NCI-H774 (cell line): ENCODE results near the gene PI4KB.
"Not testable (repeated sequence)": the region's sequence is repeated elsewhere in the genome, so short reads cannot be mapped to it uniquely, and the experiment has no call there.

Source experiments
- DNase-seq: peaks from one replicate; lab custom pipeline; 2025; lab: John Stamatoyannopoulos, UW

Gene PI4KB

DNA sequence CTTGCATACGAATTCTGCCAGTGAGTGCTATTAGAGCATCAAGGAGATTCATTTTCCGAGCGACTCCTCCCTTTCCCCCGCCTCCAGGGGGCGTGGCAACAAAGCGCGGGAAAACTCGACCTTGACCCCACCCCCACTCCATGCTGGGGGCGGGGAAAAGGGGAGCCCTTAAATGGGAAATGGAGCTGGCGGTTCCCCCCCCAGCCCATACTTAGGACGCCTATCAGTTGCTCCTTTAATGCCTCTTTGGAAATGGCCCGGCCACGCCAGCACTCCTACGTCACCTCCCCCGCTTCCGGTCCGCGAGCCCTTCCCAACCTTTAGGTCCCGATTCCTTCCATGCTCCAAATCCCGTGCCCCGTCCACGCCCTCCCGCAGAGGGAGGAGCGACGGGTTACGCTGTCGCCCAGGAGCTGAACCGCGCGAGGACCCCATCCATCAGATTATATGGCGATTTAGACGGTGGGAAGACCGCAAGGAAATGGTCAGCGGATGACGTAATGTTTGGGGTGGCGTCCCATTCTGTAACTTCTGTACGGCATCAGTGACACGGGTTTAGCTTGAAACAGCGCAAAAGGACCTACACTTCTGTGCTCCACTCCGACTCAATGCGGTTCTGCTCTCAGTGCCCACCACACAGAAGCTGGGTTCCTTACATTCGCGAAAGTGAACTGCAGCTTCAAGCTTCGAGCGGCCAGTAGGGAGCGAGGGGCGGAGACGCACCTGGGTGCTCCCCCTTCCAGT, 45.8 kb downstream of the PI4KB start:
- peak; percentile 98 for DNase-seq

DNA sequence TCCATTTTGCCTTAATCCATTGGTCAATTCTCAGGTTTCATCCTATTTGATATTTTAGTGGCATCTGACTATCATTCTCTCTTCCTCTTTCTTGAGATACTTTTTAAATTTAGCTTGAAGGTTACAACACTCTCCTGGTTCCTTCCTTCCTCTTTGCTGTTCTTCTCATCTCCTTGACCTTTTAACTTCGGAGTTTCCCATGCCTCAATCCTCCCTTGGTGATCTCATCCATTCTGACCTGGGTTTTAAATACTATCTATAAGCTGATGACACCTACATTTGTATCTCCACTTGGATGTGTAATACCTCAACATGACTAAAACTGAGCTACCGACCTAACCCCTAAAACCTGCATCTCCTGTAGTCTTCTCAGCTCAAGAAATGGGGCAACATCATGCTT, 50.0 kb downstream of the PI4KB start:
- DNase-seq = no peak

- DNase-seq = not testable (repeated sequence)
Observed at GRCh38 chr1:151275341-151275740, 51.9 kb downstream of the PI4KB start.

- DNase-seq = no peak
Observed at GRCh38 chr1:151273924-151274466, 53.2 kb downstream of the PI4KB start.

- DNase-seq = no peak
Observed at GRCh38 chr1:151267760-151268159, 59.5 kb downstream of the PI4KB start.

DNA sequence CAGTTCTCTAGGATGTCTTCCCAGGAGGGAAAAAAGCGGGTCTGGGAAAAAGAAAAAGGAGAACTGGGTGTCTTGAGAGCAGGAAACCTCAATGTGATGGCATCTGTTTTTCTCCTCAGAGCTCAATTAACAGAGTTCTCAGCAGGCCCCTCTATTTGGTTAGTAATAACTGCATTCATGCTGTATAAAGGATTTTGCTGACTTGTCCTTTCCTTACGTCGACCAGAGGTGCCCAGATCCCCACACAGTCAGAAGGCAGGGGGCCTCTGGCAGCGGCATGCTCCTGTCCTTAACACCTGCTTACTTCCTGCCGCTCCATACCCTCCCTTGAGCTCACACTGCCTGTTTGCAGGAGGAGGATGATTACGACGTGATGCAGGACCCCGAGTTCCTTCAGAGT, 60.4 kb downstream of the PI4KB start:
- DNase-seq = no peak

DNA sequence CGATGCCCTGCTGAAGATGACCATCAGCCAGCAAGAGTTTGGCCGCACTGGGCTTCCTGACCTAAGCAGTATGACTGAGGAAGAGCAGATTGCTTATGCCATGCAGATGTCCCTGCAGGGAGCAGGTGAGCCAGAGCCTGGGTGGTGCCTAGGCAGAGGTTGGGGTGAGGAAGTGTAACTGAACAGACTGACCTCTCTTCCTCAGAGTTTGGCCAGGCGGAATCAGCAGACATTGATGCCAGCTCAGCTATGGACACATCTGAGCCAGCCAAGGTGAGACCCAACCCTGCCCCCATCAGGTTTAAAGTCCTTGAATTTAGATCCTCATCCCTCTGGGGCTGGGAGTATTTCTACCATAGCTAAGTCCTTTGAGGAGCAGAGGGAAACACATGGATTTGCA, 60.9 kb downstream of the PI4KB start:
- DNase-seq = no peak

DNA sequence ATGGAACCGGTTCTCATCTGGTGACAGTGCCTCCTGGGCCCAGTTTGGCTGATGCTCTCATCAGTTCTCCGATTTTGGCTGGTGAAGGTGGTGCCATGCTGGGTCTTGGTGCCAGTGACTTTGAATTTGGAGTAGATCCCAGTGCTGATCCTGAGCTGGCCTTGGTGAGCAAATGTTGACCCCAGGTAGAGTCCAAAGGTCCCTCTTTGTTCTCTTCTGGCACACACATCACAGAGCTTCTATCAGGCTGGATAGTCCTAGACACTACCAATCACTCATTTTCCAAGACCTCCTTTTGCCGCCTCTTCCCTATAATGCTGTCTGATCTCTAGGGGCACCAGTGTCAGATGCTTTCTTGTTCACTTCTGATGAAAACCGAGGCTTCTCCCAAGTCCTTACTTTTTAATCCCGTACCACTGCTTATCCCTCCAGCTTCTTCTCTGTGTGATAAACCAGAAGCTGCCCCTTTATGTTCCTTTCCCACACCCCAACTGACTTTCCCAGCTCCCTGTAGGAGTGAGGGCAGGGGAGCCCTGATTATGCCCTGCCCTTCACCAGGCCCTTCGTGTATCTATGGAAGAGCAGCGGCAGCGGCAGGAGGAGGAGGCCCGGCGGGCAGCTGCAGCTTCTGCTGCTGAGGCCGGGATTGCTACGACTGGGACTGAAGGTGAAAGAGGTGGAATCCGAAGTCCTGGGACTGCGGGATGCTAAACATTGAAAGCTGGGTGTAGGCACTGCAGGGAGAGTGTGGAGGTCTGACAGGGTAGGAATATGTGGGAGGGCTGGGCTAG, 61.6 kb downstream of the PI4KB start:
- no peak for DNase-seq

- DNase-seq = no peak
Observed at GRCh38 chr1:151259351-151259750, 67.9 kb downstream of the PI4KB start.

GRCh38 chr1:151255381-151255780, 71.8 kb downstream of the PI4KB start:
- no peak for DNase-seq

GRCh38 chr1:151254217-151255213, 72.7 kb downstream of the PI4KB start, which contains the start of gene PSMD4:
Gene PSMD4 (plus strand): TSS chr1:151254734. CDS start chr1:151254783, 49 bp downstream.
- peak; percentile 98 for DNase-seq

DNA sequence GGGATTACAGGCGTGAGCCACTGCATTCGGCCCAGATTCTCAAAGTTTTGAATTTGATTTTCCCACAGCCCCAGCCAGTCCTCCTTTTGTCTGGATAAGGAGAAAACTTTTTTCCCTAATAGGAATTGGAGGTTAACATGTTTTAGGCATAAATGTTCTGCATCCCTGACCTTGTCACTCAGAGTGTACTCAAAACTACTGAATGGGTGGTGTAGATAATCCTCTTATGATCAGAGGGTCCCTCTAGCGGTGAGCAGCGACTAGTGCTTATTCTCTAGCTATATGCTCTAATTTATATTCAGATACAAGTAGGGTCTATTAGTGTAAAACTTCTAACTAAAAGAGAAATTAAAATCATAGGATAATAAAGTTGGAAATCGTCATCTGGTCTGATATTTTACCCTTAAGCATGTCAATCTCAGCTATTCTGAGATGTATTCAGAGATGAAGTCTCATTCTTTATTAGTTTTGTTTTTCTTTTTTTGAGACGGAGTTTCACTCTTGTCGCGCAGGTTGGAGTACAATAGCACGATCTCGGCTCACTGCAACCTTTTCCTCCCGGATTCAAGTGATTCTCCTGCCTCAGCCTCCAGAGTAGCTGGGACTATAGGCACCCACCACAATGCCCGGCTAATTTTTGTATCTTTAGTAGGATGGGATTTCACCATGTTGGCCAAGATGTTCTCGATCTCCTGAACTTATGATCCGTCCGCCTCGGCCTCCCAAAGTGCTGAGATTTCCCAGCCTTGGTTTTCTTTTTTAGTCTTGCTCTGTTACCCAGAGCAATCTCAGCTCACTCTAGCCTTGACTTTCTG, 75.4 kb downstream of the PI4KB start:
- peak; percentile 58 for DNase-seq

DNA sequence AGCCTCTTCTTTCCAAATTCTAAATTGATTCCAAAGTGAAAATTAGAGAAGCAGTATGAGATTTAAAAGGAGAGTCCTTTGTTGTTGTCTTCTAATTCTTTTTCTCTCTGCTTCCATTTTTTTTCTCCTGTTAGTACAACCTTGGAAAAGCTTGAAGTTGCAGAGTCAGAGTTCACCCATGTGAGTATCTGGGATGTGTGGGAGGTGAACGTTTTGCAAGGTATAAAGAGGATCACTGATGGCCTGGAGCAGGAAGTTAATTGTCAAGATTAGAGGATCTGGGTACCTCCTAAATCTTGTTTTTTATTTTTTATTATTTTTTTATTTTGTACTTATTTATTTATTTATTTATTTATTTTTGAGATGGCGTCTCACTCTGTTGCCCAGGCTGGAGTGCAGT, 80.4 kb downstream of the PI4KB start:
- no peak for DNase-seq

DNA sequence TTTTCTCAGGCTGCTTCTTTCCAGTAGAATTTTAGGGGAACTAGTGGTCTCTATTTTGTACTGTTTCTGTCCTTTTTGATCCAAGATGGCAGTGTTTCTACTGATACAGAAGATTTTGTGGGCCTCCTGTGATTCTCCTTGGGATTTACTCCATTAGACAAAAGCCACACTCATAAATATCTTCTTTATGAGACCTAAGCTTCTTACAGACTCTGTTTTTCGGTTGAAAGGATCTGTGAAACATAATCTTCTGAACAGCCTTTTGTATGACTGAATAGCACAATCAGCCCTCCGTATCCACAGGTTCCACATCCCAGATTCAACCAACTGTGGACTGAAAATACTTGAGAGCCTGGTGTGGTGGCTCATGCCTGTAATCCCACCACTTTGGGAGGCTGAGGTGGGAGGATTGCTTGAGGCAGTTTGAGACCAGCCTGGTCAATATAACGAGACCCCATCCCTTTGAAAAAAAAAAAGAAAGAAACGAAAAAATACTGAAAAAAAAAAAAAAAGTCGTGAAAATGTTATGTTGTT, 83.5 kb downstream of the PI4KB start:
- no peak for DNase-seq

- DNase-seq = no peak
Observed at GRCh38 chr1:151242442-151242841, 84.8 kb downstream of the PI4KB start.
